DOHH2 (cell line): Measurements from ENCODE around the gene ARHGAP6.

Source experiments
- H3F3A ChIP-seq: fragments of 200-600 bp; sonication (generic), shearing (Covaris generic); 2 replicates; pipeline ENCODE4 v1.6.0; 2016; ENCODE audit warnings: antibody characterized with exemption, mild to moderate bottlenecking; ENCODE audit not compliant: control insufficient read depth, insufficient read depth
- H3K27ac ChIP-seq: fragments of 200-600 bp; sonication (generic); 2 replicates; pipeline ENCODE4 v1.5.1; 2014; ENCODE audit warnings: low read depth, mild to moderate bottlenecking, low read length, moderate library complexity
- H3K27me3 ChIP-seq: fragments of 200-600 bp; sonication (generic); 2 replicates; pipeline ENCODE4 v1.6.1; 2014; ENCODE audit warnings: mild to moderate bottlenecking, low read length, mixed read lengths; ENCODE audit not compliant: control insufficient read depth
- H3K36me3 ChIP-seq: fragments of 200-600 bp; sonication (generic); 2 replicates; pipeline ENCODE4 v1.6.1; 2014; ENCODE audit warnings: mild to moderate bottlenecking, low read length, moderate library complexity, mixed read lengths; ENCODE audit not compliant: control insufficient read depth
- H3K4me1 ChIP-seq: fragments of 200-600 bp; sonication (generic); 2 replicates; pipeline ENCODE4 v1.6.1; 2014; ENCODE audit warnings: mild to moderate bottlenecking, low read length, mixed read lengths; ENCODE audit not compliant: control insufficient read depth
- H3K4me2 ChIP-seq: fragments of 200-600 bp; sonication (generic); 2 replicates; pipeline ENCODE4 v1.6.0; 2014; ENCODE audit warnings: mild to moderate bottlenecking, low read length, moderate library complexity
- H3K4me3 ChIP-seq: fragments of 200-600 bp; sonication (generic); 2 replicates; pipeline ENCODE4 v1.5.1; 2014; ENCODE audit warnings: mild to moderate bottlenecking, low read length, mixed read lengths
- H3K79me2 ChIP-seq: fragments of 200-600 bp; sonication (generic); 2 replicates; pipeline ENCODE4 v1.6.1; 2014; ENCODE audit warnings: mild to moderate bottlenecking, low read length, mixed read lengths; ENCODE audit not compliant: control insufficient read depth
- H3K9me2 ChIP-seq: fragments of 200-600 bp; sonication (generic); replicated peaks from 2 replicates; pipeline ENCODE4 v1.6.1; 2014; ENCODE audit warnings: mild to moderate bottlenecking, low read length, mixed read lengths; ENCODE audit not compliant: control insufficient read depth
- H3K9me3 ChIP-seq: fragments of 200-600 bp; sonication (generic); 2 replicates; pipeline ENCODE4 v1.6.1; 2014; ENCODE audit warnings: antibody characterized with exemption, low read length, mixed read lengths; ENCODE audit not compliant: control insufficient read depth, insufficient read depth
- H4K20me1 ChIP-seq: fragments of 200-600 bp; sonication (generic); 2 replicates; pipeline ENCODE4 v1.6.0; 2014; ENCODE audit warnings: low read depth, mild to moderate bottlenecking, antibody characterized with exemption, low read length, moderate library complexity; ENCODE audit not compliant: control insufficient read depth, insufficient read depth
- CTCF ChIP-seq: fragments of 200-600 bp; sonication (generic); IDR thresholded peaks from one replicate; pipeline ENCODE4 v1.5.1; 2014; ENCODE audit warnings: antibody characterized with exemption, mild to moderate bottlenecking, low read depth, low read length; ENCODE audit not compliant: poor library complexity, severe bottlenecking
- EZH2phosphoT487 ChIP-seq: fragments of 200-600 bp; sonication (generic); IDR thresholded peaks from 2 replicates; pipeline ENCODE4 v1.6.1; 2017; ENCODE audit warnings: borderline replicate concordance, mild to moderate bottlenecking, antibody characterized with exemption, low read length, moderate library complexity, mixed read lengths

ARHGAP6 gene

GRCh38 chrX:11672213-11672612 is 6.5 kb upstream of the ARHGAP6 start:
- no peaks in the 10 kb centered on the region for H3K79me2 ChIP-seq
- H3K27me3 ChIP-seq: no peaks in the 10 kb centered on the region
- no peaks in the 10 kb centered on the region for H3K4me1 ChIP-seq
- no peak overlapping the region for H3K4me2 ChIP-seq
- TF ChIP-seq EZH2phosphoT487: no peak
- TF ChIP-seq CTCF: no peak
- no peak overlapping the region for H3K4me3 ChIP-seq
- H4K20me1 ChIP-seq: no peaks in the 10 kb centered on the region
- H3K27ac ChIP-seq: no peak overlapping the region
- H3K9me3 ChIP-seq: no peaks in the 10 kb centered on the region
- no peaks in the 10 kb centered on the region for H3K36me3 ChIP-seq
- H3F3A ChIP-seq: no peaks in the 10 kb centered on the region
- no peaks in the 10 kb centered on the region for H3K9me2 ChIP-seq

- Histone ChIP-seq H3K4me3 (no peak overlapping the region), H3K27me3 (no peaks in the 10 kb centered on the region), H3F3A (no peaks in the 10 kb centered on the region), H3K79me2 (no peaks in the 10 kb centered on the region), H3K9me3 (no peaks in the 10 kb centered on the region), H3K27ac (no peak overlapping the region), H3K4me2 (no peak overlapping the region), H3K4me1 (no peaks in the 10 kb centered on the region), H4K20me1 (no peaks in the 10 kb centered on the region), H3K9me2 (no peaks in the 10 kb centered on the region), H3K36me3 (no peaks in the 10 kb centered on the region)
- TF ChIP-seq EZH2phosphoT487: no peak
- no peak for TF ChIP-seq CTCF
Measured at GRCh38 chrX:11670316-11670715, 4.6 kb upstream of the ARHGAP6 start.

GRCh38 chrX:11666952-11667685 is 1.4 kb upstream of the ARHGAP6 start:
- Histone ChIP-seq H3F3A (no peaks in the 10 kb centered on the region), H3K4me2 (no peak overlapping the region), H3K27me3 (no peaks in the 10 kb centered on the region), H3K27ac (no peak overlapping the region), H4K20me1 (no peaks in the 10 kb centered on the region), H3K36me3 (no peaks in the 10 kb centered on the region), H3K79me2 (no peaks in the 10 kb centered on the region), H3K9me3 (no peaks in the 10 kb centered on the region), H3K4me3 (no peak overlapping the region), H3K4me1 (no peaks in the 10 kb centered on the region), H3K9me2 (no peaks in the 10 kb centered on the region)
- TF ChIP-seq EZH2phosphoT487: no peak
- no peak for TF ChIP-seq CTCF
